ENCODE measurements around the gene KANK2.

- TF ChIP-seq CTCF (IDR thresholded peaks at IDR 0.05), result no peak
- no peak for TF ChIP-seq POLR2A (IDR thresholded peaks at IDR 0.05)
Observed at GRCh38 chr19:11190501-11190900, 6.8 kb downstream of the KANK2 start.

Measured in Peyer's patch (tissue), 4 donors.